Smooth muscle cell (in vitro differentiated cells): ENCODE results near the gene STX18. TPM values are rescaled to one million over a fixed set of nuclear protein-coding genes. Genes with fewer than 3 reads are reported as not detected.

Experiments used
- DNase-seq: peaks from one replicate; lab custom pipeline; 2025; ENCODE audit not compliant: unreplicated experiment; lab: John Stamatoyannopoulos, UW
- H2AFZ ChIP-seq: fragments of 200-600 bp; sonication (generic); 2 replicates; pipeline ENCODE4 v1.6.0; 2016; ENCODE audit warnings: antibody characterized with exemption, low read depth, mild to moderate bottlenecking
- H3F3A ChIP-seq: fragments of 200-600 bp; sonication (generic); 2 replicates; pipeline ENCODE4 v1.6.0; 2017; ENCODE audit warnings: antibody characterized with exemption, low read depth
- H3K27ac ChIP-seq: fragments of 200-600 bp; sonication (generic); 2 replicates; pipeline ENCODE4 v1.5.1; 2016; ENCODE audit warnings: low read depth, mild to moderate bottlenecking
- H3K27me3 ChIP-seq: fragments of 200-600 bp; sonication (generic); 2 replicates; pipeline ENCODE4 v1.6.1; 2016; ENCODE audit warnings: low read depth, mild to moderate bottlenecking
- H3K36me3 ChIP-seq: fragments of 200-600 bp; sonication (generic); 2 replicates; pipeline ENCODE4 v1.5.1; 2016; ENCODE audit warnings: low read depth
- H3K4me1 ChIP-seq: fragments of 200-600 bp; sonication (generic); 2 replicates; pipeline ENCODE4 v1.5.1; 2016; ENCODE audit warnings: low read depth
- H3K4me2 ChIP-seq: fragments of 200-600 bp; sonication (generic); 2 replicates; pipeline ENCODE4 v1.6.0; 2016; ENCODE audit warnings: mild to moderate bottlenecking
- H3K4me3 ChIP-seq: fragments of 200-600 bp; sonication (generic); 2 replicates; pipeline ENCODE4 v1.5.1; 2016; ENCODE audit warnings: mild to moderate bottlenecking
- H3K79me2 ChIP-seq: fragments of 200-600 bp; sonication (generic); 2 replicates; pipeline ENCODE4 v1.6.0; 2016; ENCODE audit warnings: low read depth, mild to moderate bottlenecking
- H3K9ac ChIP-seq: fragments of 200-600 bp; sonication (generic); 2 replicates; pipeline ENCODE4 v1.6.0; 2016; ENCODE audit warnings: low read depth
- H3K9me3 ChIP-seq: fragments of 200-600 bp; sonication (generic); replicated peaks from 2 replicates; pipeline ENCODE4 v1.5.1; 2016; ENCODE audit warnings: low read depth
- H4K20me1 ChIP-seq: fragments of 200-600 bp; sonication (generic); 2 replicates; pipeline ENCODE4 v1.6.0; 2016; ENCODE audit warnings: low read depth
- WGBS: methylation state at CpG from one replicate; pipeline ENCODE4 v1.1.7; 2016; ENCODE audit warnings: low lambda C conversion rate; 5-methylcytosine and 5-hydroxymethylcytosine counted together
- polyA plus RNA-seq: library from polyadenylated mRNA; unstranded; fragments of >200 nt; fragmentation: Nextera tagmentation; extraction: Ambion mirVana; gene quantifications from 2 replicates; pipeline ENCODE4 v1.2.1, GENCODE V29; 2016
- total RNA-seq: library from RNA; depleted of rRNA; stranded (reverse); fragments of >200 nt; gene quantifications from 2 replicates; pipeline ENCODE4 v1.2.3, GENCODE V29; 2014
- TF ChIP-seq, protein P1 (sequence below): fragments of 200-600 bp; sonication (generic); IDR thresholded peaks from 2 replicates; pipeline ENCODE4 v1.5.1; 2017; ENCODE audit warnings: borderline replicate concordance, mild to moderate bottlenecking, antibody characterized with exemption; ENCODE audit not compliant: insufficient read depth, poor library complexity, severe bottlenecking

Gene STX18
- total and polyA plus RNA-seq, 2 experiments from 2014 or later, result 17.7 to 23.3 TPM

DNA sequence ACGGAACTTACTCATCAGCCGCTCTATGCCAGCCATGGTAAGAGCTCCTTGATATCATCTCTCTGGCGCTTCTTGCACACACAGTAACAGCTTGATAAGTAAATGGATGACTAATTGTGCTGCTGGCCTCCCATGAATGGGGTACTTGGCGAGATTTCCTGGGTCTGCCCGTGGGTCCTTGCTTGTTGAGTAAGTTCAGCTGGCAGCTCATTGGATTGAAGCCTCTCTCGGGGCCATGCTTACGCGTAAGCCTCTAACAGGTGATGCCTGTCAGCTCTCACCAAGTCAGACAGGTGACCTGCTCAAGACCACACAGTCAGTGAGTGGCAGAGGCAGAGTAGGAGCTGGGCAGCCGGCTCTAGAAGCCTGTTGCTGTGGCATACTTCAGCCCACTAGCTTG lies 147.2 kb downstream of the STX18 start:
- no peaks in the 10 kb centered on the region for H4K20me1 ChIP-seq
- H3K4me2 ChIP-seq, result no peak overlapping the region
- no peak overlapping the region for H3K9ac ChIP-seq
- peaks cover 5% of the 10 kb centered on the region for H3F3A ChIP-seq
- no peak for DNase-seq
- WGBS, result 61% methylated on average over 9 of the region's 9 CpGs
- peaks cover 6% of the 10 kb centered on the region for H3K27me3 ChIP-seq
- H3K36me3 ChIP-seq, result no peaks in the 10 kb centered on the region
- H2AFZ ChIP-seq, result no peak overlapping the region
- TF ChIP-seq, protein P1, sequence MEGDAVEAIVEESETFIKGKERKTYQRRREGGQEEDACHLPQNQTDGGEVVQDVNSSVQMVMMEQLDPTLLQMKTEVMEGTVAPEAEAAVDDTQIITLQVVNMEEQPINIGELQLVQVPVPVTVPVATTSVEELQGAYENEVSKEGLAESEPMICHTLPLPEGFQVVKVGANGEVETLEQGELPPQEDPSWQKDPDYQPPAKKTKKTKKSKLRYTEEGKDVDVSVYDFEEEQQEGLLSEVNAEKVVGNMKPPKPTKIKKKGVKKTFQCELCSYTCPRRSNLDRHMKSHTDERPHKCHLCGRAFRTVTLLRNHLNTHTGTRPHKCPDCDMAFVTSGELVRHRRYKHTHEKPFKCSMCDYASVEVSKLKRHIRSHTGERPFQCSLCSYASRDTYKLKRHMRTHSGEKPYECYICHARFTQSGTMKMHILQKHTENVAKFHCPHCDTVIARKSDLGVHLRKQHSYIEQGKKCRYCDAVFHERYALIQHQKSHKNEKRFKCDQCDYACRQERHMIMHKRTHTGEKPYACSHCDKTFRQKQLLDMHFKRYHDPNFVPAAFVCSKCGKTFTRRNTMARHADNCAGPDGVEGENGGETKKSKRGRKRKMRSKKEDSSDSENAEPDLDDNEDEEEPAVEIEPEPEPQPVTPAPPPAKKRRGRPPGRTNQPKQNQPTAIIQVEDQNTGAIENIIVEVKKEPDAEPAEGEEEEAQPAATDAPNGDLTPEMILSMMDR, result no peak
- H3K79me2 ChIP-seq, result no peaks in the 10 kb centered on the region
- no peak overlapping the region for H3K4me3 ChIP-seq
- no peaks in the 10 kb centered on the region for H3K4me1 ChIP-seq
- H3K27ac ChIP-seq, result no peak overlapping the region
- no peaks in the 10 kb centered on the region for H3K9me3 ChIP-seq

DNA sequence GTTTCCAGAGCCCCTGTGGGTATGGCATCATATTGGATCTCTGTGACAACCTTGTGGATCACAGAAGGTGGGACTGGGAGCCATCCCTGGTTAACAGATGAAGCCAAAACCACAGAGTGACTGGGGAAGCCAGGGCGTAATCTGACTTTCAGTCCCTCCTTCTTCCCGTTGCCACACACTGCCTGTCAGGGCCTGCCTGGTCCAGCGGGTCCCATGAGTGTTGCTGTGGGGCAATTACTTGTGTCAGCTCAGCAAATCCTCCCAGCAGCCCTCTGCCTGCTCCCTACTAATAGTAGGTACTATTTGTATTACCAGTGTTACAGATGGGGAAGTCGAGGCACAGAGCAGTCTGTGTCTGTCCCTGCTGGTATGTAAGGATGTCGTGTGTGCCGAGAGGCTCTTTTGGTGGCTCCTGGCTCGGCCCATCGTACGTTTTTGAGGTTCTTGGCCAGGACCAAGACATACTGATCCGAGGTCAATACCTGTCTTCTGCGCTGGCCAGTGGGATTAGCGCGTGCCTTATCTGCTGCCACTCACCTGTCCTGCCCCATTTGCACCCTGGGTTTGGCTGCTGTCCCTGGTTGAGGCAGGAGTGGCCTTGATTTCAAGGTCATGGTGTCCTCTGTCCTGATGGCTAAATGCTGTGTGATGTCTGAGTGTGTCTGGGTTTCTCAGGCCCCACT lies 149.2 kb downstream of the STX18 start:
- DNase-seq, result no peak
- Histone ChIP-seq H3K4me1 (peaks cover under 1% of the 10 kb centered on the region), H3K27me3 (peaks cover 26% of the 10 kb centered on the region), H3K9me3 (no peaks in the 10 kb centered on the region), H3K4me3 (no peak overlapping the region), H3K4me2 (no peak overlapping the region), H2AFZ (no peak overlapping the region), H3K36me3 (no peaks in the 10 kb centered on the region), H3K9ac (no peak overlapping the region), H3F3A (peaks cover 5% of the 10 kb centered on the region), H3K27ac (no peak overlapping the region), H3K79me2 (no peaks in the 10 kb centered on the region), H4K20me1 (no peaks in the 10 kb centered on the region)
- 84% methylated on average over 13 of the region's 13 CpGs for WGBS
- TF ChIP-seq, protein P1, result no peak

DNA sequence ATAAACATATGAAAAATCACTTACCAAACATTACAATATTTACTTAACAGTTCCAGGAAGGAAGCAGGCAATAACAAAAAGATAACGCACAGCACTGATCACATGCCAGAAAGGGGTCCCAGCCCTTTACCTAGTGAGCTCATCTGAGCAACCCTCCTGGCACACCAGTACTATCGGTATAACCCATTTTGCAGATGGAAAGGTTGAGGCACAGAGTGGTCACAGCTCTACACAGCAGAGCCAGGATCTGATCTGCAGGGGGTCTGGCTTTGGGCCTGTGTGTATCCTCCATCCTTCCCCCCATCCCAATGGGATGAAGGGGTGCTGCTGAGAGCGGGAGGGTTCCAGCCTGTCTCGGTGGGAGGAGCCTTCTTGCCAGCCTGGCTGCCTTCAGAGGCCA lies 150.0 kb downstream of the STX18 start:
- Histone ChIP-seq H3F3A (peaks cover 5% of the 10 kb centered on the region), H3K4me2 (no peak overlapping the region), H3K4me1 (peaks cover 7% of the 10 kb centered on the region), H3K27ac (no peak overlapping the region), H3K9me3 (no peaks in the 10 kb centered on the region), H2AFZ (no peak overlapping the region), H3K4me3 (no peak overlapping the region), H3K36me3 (no peaks in the 10 kb centered on the region), H3K79me2 (no peaks in the 10 kb centered on the region), H3K9ac (no peak overlapping the region), H3K27me3 (peaks cover 33% of the 10 kb centered on the region), H4K20me1 (no peaks in the 10 kb centered on the region)
- no peak for DNase-seq
- WGBS, result 97% methylated on average over 4 of the region's 4 CpGs
- TF ChIP-seq, protein P1, result no peak
